Fibroblast of skin of left biceps (primary cell): ENCODE measurements around the gene FBXW5.

Experiments used
- DNase-seq, 2 experiments: peaks; one replicate each; pipeline ENCODE4 v3.0.0-alpha.2; 2013; ENCODE audit warnings: low read depth in 2 of 2

FBXW5 gene

DNA sequence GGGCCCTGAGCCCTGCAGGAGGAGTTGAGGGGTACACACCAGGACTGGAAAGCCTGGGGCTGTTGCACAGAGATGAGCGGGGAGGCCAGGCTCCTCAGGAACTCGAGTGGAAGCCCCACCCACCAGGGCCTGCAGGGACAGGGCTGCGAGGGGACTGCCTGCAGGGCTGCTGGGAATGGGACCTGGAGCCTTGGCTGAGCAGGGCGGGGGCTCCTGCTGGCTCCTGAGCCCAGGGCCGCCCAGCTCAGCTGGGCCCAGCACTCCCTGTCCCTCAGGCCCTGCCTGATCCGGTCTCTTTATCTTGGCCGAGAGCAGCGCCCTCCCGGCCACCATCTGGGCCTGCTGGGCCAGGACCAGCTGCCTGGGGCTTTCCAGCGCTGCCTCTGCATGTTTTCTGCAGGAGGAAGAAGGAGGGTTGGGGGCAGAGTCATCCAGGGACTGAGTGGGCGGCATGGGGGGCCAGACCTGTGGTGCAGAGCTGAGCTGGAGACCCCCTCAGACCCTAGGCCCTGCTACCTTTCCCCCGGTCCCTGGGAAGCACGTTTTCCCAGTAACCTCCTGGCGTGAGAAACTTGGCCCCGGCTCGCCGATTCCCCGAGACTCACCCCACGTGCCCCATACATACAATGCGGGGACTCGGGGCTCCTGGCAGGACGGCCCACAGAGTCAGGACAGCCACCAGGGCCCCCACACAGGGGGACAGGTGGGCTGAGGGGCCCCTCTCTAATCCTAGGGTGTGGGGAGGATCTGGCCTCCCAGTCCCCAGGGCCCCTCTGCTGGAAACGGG is 16.9 kb upstream of the FBXW5 start:
- DNase-seq, result no peak

DNA sequence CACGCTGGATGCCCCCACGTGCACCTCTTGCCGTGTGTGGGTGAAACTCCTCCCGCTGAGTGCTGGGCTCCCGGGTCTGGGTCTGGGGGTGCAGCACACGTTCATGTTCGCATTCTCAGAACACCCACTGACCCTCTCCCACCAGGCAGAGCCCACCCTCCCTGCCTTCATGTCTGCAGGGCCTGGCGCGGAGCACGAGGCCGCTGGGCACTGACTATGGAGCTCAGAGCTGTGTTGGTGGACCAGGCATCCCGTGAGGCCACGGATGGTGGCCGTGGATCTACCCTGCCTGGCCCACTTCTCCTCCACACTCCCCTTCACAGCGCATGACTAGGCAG is 16.4 kb upstream of the FBXW5 start:
- no peak for DNase-seq

DNA sequence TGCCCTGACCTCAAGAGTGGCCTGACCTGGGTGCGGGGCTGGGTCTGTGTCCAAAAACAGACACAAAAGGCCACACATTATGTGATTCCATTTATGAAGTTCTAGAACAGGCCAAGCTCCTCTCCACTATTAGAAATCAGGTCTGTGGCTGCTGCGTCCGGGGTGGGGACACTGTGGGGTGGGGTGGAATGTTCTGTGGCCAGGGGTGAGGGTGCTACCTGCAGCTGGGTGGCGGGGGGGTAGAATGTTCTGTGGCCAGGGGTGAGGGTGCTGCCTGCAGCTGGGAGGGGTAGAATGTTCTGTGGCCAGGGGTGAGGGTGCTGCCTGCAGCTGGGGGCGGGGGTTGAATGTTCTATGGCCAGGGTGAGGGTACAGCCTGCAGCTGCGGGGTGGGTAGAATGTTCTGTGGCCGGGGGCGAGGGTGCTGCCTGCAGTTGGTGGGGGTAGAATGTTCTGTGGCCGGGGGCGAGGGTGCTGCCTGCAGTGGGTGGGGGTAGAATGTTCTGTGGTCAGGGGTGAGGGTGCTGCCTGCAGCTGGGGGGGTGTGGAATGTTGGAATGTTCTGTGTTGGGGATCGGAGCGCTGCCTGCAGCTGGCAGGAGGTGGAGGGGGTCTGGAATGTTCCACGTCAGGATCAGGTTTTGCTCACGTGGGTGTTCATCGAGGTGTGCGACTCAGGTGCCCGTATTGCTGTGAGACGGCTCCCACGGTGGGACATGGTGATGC is 15.8 kb upstream of the FBXW5 start:
- no peak for DNase-seq

DNA sequence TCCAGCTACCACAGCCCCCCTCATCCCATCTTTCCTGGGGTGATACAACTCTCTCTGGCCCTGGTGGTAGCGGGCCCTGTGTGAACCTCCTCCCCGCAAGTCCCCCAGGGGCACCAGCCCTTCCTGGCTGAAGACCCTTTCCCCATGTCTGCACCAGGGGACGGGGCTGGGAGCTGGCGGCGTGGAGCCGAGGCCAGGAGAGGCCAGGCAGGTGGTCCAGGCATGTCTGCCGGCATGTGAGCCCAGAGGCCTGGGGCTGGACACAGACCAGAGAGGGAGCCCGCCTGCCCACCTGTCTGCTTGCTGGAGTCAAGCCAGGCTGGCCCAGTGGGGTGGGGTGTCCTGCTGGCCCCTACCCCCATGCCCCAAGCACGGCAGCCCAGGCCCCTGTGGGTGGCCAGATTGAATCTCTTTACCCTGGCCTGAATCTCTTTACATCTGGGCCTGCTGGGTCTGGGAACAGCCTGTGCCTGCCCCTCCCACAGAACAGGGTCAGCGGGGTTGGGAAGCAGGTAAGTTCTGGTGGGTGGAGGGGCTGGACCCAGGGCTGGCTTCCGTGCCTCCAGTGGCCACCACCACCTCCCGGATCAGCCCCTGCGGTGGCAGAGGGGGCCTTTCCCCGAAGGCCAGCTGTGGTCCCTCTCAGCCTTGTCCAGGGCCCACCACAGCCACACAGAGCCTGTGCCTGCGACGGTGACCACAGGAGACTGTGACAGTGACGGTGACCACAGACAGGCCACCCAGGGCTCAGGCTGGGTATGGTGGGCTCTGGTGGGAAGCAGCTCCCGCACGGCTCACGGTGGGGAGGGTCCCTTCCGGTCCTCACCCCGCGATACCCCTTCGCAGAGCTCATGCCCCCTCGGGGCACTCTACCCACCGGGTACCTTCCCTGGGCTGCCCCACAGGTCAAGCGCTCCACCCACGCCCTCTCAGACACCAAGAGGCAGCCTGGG is 14.6 kb upstream of the FBXW5 start:
- no peak for DNase-seq

DNA sequence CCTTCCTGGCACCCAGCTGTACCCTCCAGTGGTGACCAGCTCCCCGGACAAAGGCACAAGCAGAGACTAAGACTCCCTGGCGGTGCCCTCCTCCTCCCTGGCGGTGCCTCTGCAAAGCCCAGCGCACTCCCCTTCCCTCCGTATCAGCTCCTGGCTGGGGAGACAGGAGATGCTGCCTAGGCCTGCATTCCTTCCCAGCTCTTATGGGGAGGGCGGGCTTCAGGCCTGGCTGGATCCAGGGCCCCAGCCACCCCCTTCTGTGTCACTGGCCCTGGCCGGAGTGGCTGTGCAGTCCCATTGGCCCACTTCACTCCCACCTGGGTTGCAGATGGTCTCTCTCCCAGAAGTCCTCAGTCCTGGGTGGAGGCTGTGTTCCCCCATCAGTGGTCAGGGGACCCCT is 13.9 kb upstream of the FBXW5 start:
- DNase-seq, result no peak

DNA sequence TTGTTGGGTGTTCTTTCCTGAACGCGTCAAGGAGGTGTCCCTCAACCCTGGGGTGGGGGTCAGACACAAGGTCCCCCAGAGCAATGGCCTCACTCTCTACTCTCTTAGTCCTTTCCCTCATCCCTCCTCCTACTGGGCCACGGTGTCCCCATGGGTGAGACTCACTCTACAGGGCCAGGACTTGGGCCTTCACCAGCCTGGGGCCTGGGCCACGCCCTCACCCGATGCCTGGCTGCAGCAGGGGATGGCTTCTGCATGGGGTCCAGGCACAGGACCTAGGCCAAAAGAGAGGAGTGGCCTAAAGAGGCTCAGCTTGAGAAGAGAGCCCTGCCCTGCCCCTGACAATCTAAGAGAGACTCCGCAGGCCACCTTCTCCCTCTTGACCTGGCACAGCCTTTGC is 13.4 kb upstream of the FBXW5 start:
- DNase-seq, result no peak

DNA sequence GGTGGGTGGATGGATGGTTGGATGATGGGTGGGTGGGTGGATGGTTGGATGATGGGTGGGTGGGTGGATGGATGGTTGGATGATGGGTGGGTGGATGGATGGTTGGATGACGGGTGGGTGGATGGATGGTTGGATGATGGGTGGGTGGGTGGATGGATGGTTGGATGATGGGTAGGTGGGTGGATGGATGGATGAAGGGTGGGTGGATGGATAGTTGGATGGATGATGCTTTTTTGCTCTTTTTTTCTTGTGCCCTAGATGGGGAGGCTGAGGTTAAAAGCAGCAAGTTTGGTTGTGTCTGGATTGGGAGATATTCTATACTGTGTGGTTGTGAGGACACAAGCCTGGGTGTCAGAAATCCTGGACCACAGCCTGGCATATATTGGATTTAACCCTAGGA is 12.9 kb upstream of the FBXW5 start:
- no peak for DNase-seq

DNA sequence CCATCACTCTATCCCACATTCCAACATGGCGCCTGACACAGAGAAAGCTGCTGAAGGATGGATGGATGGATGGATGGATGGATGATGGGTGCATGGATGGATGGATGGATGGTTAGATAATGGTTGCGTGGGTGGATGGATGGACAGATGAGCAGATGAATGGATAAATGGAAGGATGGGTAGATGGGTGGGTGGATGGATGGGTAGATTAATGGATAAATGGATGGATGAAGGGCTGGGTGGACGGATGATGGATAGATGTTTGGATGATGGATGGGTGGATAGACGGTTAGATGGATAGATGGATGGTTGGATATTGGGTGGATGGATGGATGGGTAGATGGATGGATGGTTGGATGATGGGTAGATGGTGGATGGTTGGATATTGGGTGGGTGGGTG is 12.1 kb upstream of the FBXW5 start:
- DNase-seq, result no peak

DNA sequence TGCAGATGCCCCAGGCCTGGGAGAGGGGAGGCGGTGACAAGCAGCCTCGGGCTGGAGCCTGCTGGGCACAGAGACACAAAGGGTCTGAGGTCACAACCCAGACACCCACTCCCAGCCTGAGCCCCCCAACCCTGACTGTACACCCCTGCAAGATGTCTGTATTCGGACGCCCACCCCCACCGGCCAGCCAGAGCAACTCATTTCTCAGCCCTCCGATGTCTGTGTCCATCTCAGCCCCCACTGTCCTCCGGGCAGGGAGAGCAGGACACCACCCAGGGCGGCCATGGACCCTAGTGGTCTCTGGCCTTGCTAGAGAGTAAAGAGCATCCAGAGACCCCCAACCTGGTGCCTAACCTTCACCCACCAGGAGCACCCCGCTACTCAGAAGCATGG is 11.4 kb upstream of the FBXW5 start:
- DNase-seq, result no peak

DNA sequence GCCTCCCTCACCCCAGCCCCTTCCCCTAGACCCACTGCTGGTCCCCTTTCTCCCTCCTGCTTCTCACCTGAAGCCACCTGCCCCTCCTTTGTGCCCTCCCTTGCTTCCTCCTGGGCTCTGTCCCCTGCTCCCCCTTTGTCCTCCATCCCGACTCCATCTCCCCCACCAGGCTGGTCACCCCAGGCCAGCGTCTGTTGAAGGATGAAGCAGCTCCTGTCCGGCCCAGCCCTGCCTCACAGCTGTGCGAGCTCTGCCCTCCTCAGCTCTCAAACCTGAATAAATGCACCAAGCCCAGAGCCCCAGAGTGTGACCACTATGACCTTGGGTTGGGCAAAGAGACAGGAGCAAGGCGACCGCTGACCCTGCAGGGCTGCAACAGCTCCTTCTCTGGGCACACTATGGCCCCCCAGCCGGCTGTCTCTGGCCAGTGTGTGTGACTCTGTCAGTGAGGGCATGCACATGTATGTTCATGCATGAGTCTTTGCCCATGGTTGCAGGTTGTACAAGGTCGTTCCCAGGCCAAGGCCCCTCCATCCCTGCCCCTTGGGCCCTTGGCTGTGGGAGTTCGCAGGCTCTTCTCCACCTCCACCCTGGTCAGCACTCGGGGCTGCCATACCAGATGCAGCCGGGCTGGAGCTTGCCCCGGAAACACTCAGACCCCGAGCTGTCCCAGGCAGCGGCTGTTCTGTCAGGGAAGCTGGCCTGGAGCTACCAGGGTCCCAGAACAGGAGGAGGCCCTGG is 10.8 kb upstream of the FBXW5 start:
- no peak for DNase-seq

DNA sequence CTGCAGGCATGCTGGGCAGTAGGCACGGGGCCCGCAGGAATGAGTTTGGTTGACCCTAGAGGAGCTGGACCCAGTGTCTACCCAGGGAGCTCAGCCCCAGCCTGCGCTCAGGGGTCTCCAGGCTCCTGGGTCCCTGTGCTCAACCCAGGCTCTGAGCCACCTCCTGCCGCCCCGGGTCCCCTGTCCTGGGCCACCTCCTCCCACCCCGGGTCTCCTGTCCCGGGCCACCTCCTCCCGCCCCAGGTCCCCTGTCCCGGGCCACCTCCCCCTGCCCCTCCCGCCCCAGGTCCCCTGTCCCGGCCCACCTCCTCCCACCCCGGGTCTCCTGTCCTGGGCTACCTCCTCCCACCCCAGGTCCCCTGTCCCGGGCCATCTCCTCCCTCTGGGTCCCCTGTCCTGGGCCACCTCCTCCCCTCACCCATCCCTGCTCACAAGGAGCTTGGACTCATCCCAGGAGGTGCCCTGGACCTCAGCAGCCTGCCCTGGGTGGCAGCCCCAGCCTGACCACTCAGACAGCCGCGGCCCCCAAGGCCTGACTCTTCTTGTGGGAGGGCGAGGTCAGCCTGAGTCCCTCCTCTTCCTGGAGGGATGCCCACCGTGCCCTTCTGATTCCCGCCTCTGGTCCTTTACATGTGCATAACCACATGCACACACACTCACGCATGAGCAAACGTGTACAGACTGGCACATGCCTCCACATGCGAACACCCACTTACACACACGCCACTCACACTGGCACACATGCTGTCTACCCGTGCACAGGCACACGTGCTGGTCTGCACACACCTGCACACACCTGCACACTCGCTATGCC is 9.9 kb upstream of the FBXW5 start:
- DNase-seq, result no peak

DNA sequence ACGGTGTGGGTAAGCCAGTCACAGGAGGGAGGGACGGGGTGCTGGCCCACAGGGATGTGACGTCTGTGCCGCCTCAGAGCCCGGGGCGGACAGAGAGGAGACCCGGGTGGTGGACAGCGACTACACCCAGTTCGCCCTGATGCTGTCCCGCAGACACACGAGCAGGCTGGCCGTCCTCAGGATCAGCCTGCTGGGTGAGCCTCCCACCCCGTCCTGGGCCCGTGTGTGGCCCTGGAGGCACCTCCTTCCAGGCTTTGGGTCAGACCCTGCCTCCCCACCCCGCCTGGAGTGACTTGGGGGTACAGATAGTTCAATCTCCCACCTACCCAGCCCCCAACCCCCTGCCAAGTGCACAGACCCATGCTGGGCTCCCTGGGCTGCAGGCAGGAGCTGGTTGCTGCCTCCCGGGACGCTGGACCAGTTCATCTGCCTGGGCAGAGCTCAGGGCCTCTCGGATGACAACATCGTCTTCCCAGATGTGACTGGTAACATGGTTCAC is 9.3 kb upstream of the FBXW5 start:
- DNase-seq, result no peak

DNA sequence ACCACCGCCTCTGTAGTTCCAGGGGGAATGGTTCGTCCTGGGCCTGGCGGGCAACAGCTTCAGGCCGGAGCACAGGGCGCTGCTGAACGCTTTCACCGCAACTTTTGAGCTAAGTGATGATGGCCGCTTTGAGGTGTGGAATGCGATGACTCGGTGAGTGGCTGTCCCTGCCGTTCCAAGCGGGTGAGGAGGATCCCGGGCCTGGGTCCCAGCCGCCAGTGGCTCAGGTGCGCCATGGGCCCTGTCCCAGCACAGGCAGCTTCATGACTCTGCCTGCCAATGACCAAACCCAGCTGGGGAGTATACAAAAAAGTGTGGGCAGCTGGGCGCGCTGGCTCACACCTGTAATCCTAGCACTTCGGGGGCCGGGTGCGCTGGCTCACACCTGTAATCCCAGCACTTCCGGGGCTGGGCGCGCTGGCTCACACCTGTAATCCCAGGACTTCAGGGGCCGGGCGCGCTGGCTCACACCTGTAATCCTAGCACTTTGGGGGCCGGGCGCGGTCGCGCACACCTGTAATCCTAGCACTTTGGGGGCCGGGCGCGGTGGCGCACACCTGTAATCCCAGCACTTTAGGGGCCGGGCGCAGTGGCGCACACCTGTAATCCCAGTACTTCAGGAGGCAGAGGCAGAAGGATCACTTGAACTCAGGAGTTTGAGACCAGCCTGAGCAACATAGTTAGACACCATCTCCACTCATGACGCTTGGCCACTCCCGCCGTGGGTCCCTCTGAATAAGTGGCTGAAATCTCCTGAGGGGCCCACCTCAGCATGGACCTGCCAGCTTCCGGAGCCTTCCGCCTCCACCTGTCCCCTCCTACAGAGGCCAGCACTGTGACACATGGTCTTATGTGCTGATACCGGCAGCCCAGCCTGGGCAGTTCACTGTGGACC is 8.6 kb upstream of the FBXW5 start:
- no peak for DNase-seq

DNA sequence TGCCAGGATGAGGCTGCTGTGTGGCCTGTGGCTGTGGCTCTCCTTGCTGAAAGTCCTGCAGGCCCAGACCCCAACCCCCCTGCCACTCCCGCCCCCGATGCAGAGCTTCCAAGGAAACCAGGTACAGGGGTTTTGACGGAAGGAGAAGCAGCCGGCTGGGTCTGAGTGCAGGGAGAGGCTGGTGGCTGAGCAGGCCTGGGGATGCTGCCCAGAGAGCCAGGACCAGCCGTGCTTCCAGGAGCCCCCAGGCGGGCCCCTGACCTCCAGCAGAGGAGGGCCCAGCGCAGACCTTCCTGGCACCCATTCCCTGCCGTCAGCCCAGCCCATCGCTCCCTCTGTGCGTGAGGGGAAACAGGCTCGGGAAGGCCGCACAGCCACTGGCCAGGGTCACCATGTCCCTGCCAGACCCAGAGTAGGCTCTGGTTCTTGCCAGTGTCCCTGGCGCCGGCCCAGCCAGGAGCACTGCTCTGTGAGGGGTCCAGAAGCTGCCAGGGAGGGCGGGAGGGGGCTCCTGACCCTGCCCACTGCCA is 7.8 kb upstream of the FBXW5 start:
- no peak for DNase-seq

DNA sequence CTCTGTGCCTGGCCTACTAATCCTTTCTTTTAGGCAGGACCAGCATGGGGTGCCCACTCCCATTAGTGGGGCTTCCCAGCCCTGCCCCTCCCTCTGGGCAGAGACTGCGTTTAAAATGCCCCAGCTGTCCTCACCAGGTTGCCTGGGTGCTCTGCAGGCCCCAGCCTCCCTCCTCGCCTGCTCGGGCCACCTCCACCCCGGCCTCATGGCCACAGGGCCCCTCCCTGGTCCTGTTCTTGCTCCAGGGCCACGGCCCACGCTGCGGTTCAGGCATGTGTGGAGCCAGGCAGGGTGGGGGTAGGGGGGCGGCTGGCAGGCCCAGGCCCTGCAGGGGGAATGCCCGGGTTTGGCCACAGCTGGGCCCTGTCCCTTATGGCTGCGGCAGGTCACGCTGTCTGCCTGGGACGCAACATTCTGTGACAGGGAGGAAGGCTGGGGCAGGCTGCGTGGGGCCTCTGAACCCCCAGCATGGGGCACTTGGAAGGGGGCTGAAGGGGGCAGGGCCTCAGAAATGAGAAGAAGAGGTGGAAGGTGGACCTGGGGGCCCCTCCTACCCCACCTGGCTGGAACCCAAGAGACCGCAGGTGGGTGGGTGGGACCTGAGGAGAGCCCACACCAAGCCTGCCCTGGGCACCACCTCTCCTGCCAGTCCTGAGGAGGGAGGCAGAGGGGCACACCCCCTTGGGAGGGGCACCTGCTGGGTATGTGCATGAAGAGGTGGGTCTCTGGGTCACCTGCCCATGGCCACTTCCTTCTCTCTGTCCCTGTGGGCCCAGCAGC is 7.2 kb upstream of the FBXW5 start, which contains the start of gene LCN12:
Gene LCN12 (plus strand): TSS at position 733 of the 780 bp plus-strand sequence. CDS start 55 bp downstream, outside the sequence.
- DNase-seq, result no peak

DNA sequence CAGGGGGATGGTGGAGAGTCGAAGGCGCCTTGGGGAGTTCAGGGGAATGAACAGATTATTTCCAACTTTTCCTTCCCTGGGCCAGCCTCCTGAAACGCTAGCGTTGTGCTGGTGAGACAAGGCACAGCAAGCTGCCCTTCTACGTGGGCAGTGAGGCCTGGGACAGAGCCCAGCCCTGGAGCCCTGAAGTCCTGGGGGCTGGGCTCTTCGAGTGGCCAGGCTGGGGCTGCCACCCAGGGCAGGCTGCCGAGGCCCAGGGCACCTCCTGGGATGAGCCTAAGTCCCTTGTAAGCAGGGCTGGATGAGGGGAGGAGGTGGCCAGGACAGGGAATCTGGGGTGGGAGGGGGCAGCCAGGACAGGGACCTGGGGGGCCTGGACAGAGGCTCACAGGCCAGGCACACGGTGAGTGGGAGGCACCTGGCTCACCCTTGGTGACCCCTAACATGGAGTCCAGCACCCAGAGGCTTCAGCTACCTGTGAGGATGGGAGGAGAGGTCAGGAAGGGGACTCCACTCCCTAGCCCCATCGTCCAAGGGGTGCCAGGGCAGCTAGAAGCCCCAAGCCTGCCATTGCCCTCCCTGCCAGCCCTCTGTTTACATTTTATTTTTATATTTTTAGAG is 6.2 kb upstream of the FBXW5 start:
- DNase-seq, result no peak

DNA sequence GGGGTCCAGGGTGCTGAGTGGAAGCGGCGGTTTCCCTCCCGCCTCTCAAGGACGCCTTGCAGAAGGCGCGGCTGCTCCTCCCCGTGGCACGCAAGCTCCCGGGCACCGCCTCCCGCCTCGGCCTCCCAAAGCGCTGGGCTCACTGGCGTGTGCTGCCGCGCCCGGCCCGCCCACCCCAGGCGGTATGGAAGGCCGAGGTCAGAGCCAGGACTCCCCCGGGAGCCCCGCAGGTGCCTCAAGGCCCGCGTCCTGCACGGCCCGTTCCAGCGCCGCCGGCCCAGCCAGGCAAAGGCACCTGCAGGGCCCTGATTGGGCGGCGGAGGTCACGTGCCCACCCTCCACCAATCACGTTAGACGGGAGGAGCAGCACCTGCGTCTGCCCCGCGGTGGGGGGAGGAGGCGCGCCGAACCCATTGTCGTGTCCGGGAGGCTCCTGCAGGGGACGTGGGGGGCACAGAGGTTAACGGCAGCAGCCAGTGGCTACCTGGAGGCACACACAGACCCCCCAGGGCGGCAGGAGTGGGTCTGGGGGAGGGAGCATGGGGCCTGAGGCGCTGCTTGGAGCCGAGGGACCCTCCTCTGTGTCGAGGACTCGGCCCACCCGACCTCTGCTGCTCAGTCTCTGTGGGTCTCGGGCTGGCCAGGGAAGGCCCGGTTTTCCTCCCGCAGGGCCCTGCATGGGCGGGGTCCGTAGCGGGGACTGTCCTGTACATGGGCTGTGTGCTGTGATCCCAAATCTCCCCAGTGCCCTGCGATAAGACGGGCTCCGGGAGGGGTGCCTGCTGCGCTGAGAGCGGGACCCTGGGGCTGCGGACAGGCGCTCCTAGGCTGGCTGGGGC is 5.5 kb upstream of the FBXW5 start:
- peak; percentile 30 to 35 for DNase-seq
